22Rv1 (cell line): ENCODE measurements around the gene GBA2.

ENCODE experiments used
- H3K27ac ChIP-seq: fragments of 450-650 bp; 2 replicates; pipeline ENCODE4 v1.5.1; 2017
- ZFX ChIP-seq: fragments of 450-650 bp; IDR thresholded peaks from 2 replicates; pipeline ENCODE4 v1.6.1; 2017; ENCODE audit warnings: antibody characterized with exemption, borderline replicate concordance
- TF ChIP-seq, protein P1 (sequence below): fragments of 450-650 bp; IDR thresholded peaks from 2 replicates; pipeline ENCODE4 v1.5.1; 2017; ENCODE audit warnings: mild to moderate bottlenecking

Gene GBA2

DNA sequence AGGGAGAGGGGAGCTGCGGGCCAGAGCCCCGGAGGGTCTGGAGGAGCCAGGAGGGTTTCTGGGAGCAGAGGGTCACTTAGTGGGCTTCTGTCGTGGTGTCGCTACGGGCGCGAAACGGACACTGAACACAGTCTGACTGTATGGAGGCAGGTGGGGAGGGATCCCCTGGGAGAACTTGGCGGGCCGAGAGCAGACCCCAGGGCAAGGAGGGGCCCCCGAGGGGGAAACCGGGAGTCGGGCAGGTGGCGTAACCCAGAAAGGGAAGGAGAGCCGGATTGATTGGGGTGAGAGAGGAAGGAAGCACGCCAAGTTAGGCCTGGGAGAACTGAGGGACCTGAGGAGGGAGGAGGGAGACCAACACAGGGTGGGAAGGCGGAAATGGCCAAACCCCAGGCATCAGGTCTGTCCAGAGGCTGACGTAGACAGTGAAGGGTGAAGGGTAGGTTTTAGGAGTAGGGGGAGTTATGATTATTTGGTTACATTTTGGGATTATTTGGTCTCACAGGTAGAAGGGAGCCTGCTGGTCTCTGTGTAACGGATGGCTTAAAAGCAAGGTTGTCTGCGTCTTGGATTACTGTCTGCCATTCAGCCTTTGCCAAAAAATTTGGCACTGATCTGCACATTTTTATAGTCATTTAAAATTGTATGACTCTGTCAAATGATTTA, 8.3 kb upstream of the GBA2 start:
- TF ChIP-seq, protein P1, sequence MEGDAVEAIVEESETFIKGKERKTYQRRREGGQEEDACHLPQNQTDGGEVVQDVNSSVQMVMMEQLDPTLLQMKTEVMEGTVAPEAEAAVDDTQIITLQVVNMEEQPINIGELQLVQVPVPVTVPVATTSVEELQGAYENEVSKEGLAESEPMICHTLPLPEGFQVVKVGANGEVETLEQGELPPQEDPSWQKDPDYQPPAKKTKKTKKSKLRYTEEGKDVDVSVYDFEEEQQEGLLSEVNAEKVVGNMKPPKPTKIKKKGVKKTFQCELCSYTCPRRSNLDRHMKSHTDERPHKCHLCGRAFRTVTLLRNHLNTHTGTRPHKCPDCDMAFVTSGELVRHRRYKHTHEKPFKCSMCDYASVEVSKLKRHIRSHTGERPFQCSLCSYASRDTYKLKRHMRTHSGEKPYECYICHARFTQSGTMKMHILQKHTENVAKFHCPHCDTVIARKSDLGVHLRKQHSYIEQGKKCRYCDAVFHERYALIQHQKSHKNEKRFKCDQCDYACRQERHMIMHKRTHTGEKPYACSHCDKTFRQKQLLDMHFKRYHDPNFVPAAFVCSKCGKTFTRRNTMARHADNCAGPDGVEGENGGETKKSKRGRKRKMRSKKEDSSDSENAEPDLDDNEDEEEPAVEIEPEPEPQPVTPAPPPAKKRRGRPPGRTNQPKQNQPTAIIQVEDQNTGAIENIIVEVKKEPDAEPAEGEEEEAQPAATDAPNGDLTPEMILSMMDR, result no peak
- no peak for TF ChIP-seq ZFX

DNA sequence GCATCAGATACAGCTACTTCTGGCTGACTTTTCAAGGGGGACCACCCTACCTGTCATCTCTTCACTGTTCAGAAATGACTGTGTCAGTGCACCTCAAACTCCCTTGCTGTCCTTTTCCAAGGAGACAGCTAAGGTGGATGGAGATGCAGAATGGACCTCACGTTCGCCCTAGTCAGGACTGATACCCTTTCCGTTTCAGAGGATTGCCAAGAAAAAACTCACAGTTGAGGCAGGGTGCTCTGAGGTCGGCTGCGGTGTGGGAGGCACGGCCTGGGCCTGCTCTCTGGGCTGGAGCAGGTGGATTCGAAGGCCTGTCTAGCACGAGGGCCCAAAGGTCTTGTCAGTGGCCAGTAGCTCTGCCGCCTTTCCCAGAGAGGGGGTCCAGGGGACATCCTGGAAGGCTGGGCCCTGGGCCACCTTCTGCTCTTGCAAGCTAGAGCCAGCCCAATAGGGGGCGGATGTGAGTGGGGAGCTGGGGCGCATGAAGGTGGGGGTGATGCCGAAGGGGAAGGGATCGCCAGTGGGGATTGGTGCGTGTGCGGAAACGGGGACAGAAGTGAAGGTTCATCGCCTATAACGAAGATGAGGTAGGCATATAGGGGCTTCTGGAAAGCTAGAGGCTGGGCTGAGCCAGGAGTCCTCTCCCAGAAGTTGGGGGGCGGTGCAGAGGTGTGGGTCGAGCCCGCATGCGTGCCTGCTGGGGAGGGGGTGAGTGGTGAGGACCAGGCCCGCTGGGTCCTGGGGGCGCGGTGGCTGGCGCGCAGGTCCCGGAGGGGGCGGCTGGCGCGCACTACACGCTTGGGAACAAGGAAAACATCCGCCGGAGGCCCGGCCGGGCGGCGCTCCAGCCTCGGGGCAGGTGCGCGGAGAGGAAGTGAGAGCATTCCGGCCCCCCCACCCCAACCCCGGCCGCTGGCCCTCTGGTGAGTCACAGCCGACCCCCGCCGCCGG, 7.5 kb upstream of the GBA2 start:
- no peak overlapping the region for H3K27ac ChIP-seq
- TF ChIP-seq, protein P1, result peak; percentile 22
- TF ChIP-seq ZFX, result no peak

More for the DNA sequence above, 8.3 kb upstream of the GBA2 start:
- no peak overlapping the region for H3K27ac ChIP-seq

DNA sequence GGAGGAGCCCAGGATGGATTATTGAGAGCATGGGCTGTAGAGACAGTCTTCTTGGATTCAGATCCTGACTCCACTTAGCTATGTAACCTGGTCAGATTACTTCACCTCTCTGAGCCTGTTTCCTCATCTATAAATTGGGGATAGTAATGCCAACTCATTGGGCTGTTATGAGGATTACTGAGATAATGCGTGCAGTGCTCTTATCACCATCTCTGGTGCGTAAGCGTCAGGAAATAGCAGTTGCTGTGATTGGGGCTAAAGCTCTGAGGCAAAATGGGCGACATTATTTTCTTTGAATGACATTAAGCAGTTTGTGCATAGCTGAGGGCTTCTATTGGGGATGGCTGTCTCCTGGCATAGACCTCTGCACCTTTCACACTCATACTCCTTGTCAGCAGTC, 6.0 kb upstream of the GBA2 start:
- no peak overlapping the region for H3K27ac ChIP-seq
- TF ChIP-seq ZFX, result no peak
- TF ChIP-seq, protein P1, result no peak

DNA sequence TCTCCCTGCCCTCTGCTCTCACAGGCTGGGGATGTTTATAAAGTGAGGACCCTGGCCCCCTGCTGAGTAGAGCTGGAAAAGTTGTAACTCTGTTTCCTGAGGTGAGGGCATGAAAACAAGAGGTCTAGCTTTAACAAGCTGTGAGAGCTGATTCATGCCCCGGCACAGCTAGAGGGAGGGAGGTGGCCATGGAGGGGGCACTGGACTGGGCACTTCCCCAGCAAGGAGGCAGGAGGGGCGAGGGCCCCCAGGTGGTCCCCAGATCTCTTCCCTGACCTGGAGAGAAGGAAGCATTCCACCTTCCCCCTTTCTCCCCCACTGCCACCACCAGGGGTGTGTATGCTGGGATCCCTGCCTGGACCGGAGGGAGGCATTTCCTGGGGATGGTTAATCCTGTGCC, 5.2 kb upstream of the GBA2 start, which contains the start of gene MSMP:
TSS of gene MSMP (minus strand) at position 13 of the 400 bp plus-strand sequence. CDS start 147 bp downstream, outside the sequence.
- TF ChIP-seq ZFX, result no peak
- TF ChIP-seq, protein P1, result no peak
- H3K27ac ChIP-seq, result no peak within 1 kb of the TSS

DNA sequence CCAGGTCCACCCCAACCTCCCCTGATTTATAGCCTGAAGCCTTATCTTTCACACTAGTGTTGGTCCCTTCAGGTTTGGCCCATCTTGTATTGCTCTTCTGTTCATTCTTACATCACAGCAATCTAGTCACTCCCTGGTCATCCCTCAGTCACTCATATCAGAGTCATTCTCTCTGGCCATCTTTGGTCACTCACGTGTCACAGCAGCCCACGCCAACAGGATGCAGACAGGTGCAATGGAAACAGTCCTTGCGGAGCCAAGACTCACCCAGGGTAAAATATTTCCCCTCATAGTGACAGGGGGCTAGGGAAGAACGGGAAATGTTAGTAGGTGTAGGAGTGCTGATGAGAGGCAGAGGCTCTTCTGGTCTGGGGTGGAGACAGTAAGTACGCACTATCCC, 4.4 kb upstream of the GBA2 start:
- no peak overlapping the region for H3K27ac ChIP-seq
- TF ChIP-seq, protein P1, result no peak
- no peak for TF ChIP-seq ZFX

DNA sequence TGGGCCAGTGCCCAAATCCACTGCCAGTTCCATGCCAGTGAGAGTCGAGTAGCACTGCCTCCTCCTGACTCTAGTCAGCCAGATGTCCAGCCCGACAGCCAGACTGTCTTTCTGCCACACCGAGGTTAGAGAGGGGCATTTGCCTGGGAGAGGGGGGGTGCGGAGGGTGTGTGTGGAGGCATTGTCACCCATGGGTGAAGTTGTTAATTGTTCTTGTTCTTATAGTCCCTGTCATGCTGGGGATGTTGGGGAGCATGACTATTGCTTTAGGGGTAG, 1.2 kb upstream of the GBA2 start:
- TF ChIP-seq, protein P1, result no peak
- no peak for TF ChIP-seq ZFX
- peak overlapping the region; percentile 92 for H3K27ac ChIP-seq
